Lower leg skin (tissue), 4 donors: ENCODE data around the gene RPSA. TPM values are rescaled to one million over a fixed set of nuclear protein-coding genes. Genes with fewer than 3 reads are reported as not detected.
A peak's percentile ranks its signal among the peaks of the same experiment; 100 is the strongest.
"Not testable (repeated sequence)": the region's sequence is repeated elsewhere in the genome, so short reads cannot be mapped to it uniquely, and the experiment has no call there.

Experiments used
- DNase-seq, 2 donors: peaks; one replicate each; pipeline ENCODE4 v3.0.0-alpha.2; 2019; ENCODE audit warnings: low spot score in 2 of 2
- H3K4me3 ChIP-seq: fragments of 200-600 bp; sonication (generic); 2 replicates; pipeline ENCODE4 v1.5.1; 2017; ENCODE audit warnings: mild to moderate bottlenecking, low read depth; ENCODE audit not compliant: poor library complexity, severe bottlenecking
- POLR2A ChIP-seq, 2 donors: fragments of 450-650 bp; IDR thresholded peaks; one replicate each; pipeline ENCODE4 v1.6.1; 2016 to 2017; ENCODE audit warnings: antibody characterized with exemption in 2 of 2, mild to moderate bottlenecking in 1 of 2, moderate library complexity in 1 of 2
- WGBS, 2 donors: methylation state at CpG; one replicate each; pipeline ENCODE4 v1.1.5; 2018; 5-methylcytosine and 5-hydroxymethylcytosine counted together
- intact Hi-C: fragments of 100-400 bp; cut with DNase I; formaldehyde crosslinking; loops from one replicate; pipeline ENCODE4 v1.15.0; 2023; ENCODE audit warnings: low total_unique reads
- total RNA-seq, 4 donors: library from RNA; depleted of rRNA; stranded (reverse); fragments of >200 nt; gene quantifications; one replicate each; pipeline ENCODE4 v1.1.0, GENCODE V29; 2016
- TF ChIP-seq, protein P1 (sequence below), 3 donors: fragments of 450-650 bp; IDR thresholded peaks; one replicate each; pipeline ENCODE4 v1.5.1; 2016; ENCODE audit warnings: antibody characterized with exemption in 3 of 3, mild to moderate bottlenecking in 3 of 3, moderate library complexity in 2 of 3

The RPSA gene
- total RNA-seq = 1,000 to 10,000 TPM in 3 of 4 donors, 100 to 1,000 TPM in 1; 789 to 1,137 (median 1,095) TPM

DNA sequence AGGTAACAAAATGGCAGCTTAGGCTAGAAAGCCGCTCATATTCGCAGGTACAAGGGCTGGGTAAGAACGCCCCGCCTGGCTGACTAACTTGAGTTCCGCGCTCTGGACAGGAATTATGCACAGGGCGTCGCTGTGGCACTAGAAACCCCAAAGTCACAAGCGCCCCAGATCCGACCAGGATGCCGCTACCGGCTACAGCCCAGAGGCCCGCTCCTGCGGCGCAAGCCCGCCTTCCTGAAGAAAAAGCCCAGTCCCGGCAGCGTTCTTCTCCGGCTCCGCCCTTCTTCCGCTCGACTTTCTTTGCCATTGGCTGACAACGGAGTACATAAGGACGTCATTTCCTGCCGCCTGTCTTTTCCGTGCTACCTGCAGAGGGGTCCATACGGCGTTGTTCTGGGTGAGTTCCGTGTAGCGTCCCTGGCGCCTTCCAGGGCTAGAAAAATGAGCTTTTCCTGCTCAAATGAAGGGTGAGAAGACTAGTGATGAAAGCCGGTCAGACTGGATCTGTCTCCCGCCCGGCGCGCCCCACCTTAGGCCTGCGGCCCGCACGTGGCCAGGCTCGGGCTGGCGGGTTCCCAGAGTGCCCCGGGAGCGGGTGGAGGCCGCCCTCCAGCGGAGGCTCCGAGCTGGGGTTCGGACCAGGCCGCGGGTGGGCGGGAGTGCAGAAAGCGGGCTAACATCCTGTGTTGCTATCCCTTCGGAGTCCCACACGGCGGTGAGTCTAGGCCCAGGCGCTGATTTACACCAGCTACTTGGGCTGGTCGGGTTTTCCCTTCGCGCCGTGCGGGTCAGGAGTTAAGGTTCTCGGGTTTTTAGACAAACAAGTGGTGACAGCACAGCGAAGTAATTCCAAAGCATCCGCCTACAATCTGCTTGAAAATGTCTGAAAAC, at the start of gene RPSA:
Gene RPSA, plus strand, starts transcription at position 353 of the 891 bp plus-strand sequence. CDS start 934 bp downstream, outside the sequence.
- DNase-seq = peak; percentile 97 to 99
- intact Hi-C loops = no loop called here
- WGBS, 2 donors = 0 to 1% methylated on average over 62 to 63 of the region's 63 CpGs
- H3K4me3 ChIP-seq = peak within 1 kb of the TSS; percentile 67
- TF ChIP-seq, protein P1, sequence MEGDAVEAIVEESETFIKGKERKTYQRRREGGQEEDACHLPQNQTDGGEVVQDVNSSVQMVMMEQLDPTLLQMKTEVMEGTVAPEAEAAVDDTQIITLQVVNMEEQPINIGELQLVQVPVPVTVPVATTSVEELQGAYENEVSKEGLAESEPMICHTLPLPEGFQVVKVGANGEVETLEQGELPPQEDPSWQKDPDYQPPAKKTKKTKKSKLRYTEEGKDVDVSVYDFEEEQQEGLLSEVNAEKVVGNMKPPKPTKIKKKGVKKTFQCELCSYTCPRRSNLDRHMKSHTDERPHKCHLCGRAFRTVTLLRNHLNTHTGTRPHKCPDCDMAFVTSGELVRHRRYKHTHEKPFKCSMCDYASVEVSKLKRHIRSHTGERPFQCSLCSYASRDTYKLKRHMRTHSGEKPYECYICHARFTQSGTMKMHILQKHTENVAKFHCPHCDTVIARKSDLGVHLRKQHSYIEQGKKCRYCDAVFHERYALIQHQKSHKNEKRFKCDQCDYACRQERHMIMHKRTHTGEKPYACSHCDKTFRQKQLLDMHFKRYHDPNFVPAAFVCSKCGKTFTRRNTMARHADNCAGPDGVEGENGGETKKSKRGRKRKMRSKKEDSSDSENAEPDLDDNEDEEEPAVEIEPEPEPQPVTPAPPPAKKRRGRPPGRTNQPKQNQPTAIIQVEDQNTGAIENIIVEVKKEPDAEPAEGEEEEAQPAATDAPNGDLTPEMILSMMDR (IDR thresholded peaks at IDR 0.05) = no peak
- TF ChIP-seq POLR2A (IDR thresholded peaks at IDR 0.05) = peak in 1 of 2 donors; percentile 17

DNA sequence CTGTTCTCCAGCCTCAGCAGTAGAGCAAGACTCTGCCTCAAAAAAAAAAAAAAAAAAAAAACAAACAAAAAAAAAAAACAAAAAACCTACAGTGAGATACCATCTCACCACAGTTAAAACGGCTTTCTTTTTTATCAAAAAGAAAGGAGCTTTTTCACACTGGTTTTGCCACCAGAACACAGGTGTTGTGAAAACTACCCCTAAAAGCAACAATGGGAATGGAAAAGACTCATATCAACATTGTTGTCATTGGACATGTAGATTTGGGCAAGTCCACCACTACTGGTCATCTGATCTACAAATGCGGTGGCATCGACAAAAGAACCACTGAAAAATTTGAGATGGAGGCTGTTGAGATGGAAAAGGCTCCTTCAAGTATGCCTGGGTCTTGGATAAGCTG, 48.2 kb upstream of the RPSA start:
- intact Hi-C loops = no loop called here
- no peak overlapping the region for H3K4me3 ChIP-seq
- TF ChIP-seq POLR2A (IDR thresholded peaks at IDR 0.05) = no peak
- TF ChIP-seq, protein P1 (IDR thresholded peaks at IDR 0.05) = no peak
- DNase-seq = no peak
- whole genome bisulfite sequencing, 2 donors = 72 to 74% methylated on average over 3 of the region's 3 CpGs

DNA sequence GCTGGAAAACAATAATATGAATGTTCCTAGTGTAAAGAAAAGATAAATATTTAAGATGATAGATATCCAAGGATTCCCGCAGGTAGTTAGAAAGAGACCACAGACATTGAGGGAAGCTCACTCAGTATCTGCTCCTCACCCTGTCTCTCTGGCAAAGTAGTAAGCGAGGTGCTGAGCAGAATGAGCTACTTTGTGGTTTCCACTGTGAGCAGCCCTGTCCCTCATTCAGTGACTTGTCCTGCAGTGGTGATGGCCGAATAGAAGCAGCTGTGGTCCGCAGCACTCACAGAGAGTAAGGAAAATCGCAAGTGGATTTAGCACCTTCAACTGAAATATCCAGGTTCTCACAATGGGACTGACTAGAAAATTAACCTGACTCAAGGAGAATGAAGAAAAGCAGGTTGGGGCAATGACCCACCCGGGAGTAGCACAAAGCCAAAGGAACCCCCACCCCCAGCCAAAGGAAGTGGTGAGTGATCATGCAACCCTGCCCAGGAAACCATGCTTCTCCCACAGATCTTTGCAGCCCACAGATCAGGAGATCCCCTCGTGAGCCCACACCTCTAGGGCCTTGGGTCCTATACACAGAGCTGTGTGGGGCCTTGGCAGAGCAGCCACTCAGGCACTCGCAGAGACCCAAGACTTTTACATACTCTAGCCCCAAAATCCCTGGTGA, 45.1 kb upstream of the RPSA start:
- intact Hi-C loops = no loop called here
- no peak overlapping the region for H3K4me3 ChIP-seq
- TF ChIP-seq POLR2A (IDR thresholded peaks at IDR 0.05) = no peak
- TF ChIP-seq, protein P1 (IDR thresholded peaks at IDR 0.05) = no peak
- WGBS, 2 donors = 67 to 84% methylated on average over 8 of the region's 8 CpGs
- DNase-seq = no peak

DNA sequence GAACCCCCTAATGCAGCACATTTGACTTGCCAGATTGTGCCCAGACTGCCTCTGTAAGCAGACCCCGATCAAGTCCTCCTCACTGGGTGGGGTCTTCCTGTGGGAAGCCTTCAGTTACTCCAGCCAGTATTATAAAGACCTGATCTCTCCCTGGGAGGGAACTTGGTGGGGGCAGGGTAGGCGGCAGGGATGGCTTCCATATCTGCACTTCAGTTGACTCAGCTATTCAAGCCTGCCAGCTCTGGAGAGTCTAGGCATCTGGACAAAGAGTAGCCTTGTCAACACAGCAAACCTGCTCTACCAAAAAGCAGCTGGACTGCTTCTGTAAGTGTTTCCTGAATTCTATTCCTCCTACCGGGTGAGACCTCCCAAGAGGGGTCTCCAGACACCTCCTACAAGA, 44.3 kb upstream of the RPSA start:
- DNase-seq = no peak
- H3K4me3 ChIP-seq = no peak overlapping the region
- intact Hi-C loops = no loop called here
- WGBS, 2 donors = 51 to 57% methylated on average over 3 of the region's 3 CpGs
- TF ChIP-seq POLR2A (IDR thresholded peaks at IDR 0.05) = no peak
- TF ChIP-seq, protein P1 (IDR thresholded peaks at IDR 0.05) = no peak

DNA sequence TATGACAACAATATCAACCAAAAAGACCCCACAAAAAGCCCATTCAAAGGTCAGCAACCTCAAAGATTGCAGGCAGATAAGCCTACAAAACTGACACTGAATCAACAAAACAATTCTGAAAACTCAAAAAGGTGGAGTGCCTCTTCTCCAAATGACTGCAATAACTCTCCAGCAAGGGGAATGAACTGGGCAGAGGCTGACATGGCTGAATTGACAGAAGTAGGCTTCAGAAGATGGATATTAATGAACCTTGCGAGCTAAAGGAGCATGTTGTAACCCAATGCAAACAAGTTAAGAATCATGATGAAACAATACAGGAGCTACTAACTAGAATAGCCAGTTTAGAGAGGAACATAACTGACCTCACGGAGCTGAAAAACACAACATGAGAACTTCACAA, 43.7 kb upstream of the RPSA start:
- TF ChIP-seq POLR2A (IDR thresholded peaks at IDR 0.05) = no peak
- TF ChIP-seq, protein P1 (IDR thresholded peaks at IDR 0.05) = no peak
- intact Hi-C loops = no loop called here
- WGBS, 2 donors = 83 to 91% methylated on average over 2 of the region's 2 CpGs
- no peak overlapping the region for H3K4me3 ChIP-seq
- DNase-seq = no peak

DNA sequence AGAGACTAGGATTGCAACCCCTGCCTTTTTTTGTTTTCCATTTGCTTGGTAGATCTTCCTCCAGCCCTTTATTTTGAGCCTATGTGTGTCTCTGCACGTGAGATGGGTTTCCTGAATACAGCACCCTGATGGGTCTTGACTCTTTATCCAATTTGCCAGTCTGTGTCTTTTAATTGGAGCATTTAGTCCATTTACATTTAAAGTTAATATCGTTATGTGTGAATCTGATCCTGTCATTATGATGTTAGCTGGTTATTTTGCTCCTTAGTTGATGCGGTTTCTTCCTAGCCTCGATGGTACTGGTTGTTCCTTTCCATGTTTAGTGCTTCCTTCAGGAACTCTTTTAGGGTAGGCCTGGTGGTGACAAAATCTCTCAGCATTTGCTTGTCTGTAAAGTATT, 36.1 kb upstream of the RPSA start:
- intact Hi-C loops, DNase-seq, H3K4me3 ChIP-seq: not testable (repeated sequence)
- WGBS, 2 donors = 87 to 88% methylated on average over 4 of the region's 4 CpGs
